Erythroblast (primary cell): ENCODE data around the gene BEST4.

Source experiments
- GATA1 ChIP-seq: IDR thresholded peaks from 2 replicates; pipeline ENCODE4 v1.6.1; 2011; ENCODE audit warnings: low read depth, mild to moderate bottlenecking, control low read depth, low read length, moderate library complexity
- POLR2A ChIP-seq: IDR thresholded peaks from 2 replicates; pipeline ENCODE4 v1.6.1; 2011; ENCODE audit warnings: mild to moderate bottlenecking, low read length

GRCh38 chr1:44757420-44757819 is 30.6 kb downstream of the BEST4 start:
- TF ChIP-seq POLR2A (no peak), GATA1 (no peak)
